Neutrophil (primary cell): ENCODE data around the gene MRPS30.
A peak's percentile ranks its signal among the peaks of the same experiment; 100 is the strongest.
"Not testable (repeated sequence)": the region's sequence is repeated elsewhere in the genome, so short reads cannot be mapped to it uniquely, and the experiment has no call there.

Experiments
- H3K27ac ChIP-seq: fragments of 200-600 bp; sonication (generic); 2 replicates; pipeline ENCODE4 v1.5.1; 2016; ENCODE audit warnings: mild to moderate bottlenecking, moderate library complexity
- H3K27me3 ChIP-seq: fragments of 200-600 bp; sonication (generic); 2 replicates; pipeline ENCODE4 v1.6.0; 2016; ENCODE audit warnings: mild to moderate bottlenecking
- H3K36me3 ChIP-seq: fragments of 200-600 bp; sonication (generic); 2 replicates; pipeline ENCODE4 v1.5.1; 2017
- H3K4me1 ChIP-seq, 2 experiments: fragments of 200-600 bp in 1 of 2; sonication (generic) in 1 of 2; 1 replicate in 1 of 2; 2 replicates in 1 of 2; pipeline versions ENCODE4 v1.5.1 to v1.6.1; 2013 to 2016; ENCODE audit warnings: low read depth in 1 of 2, low read length in 1 of 2, mild to moderate bottlenecking in 1 of 2, moderate library complexity in 1 of 2; ENCODE audit not compliant: control insufficient read depth in 1 of 2, insufficient read depth in 1 of 2
- H3K4me3 ChIP-seq, 2 experiments: fragments of 200-600 bp in 1 of 2; sonication (generic) in 1 of 2; 1 replicate in 1 of 2; 2 replicates in 1 of 2; pipeline ENCODE4 v1.5.1; 2013 to 2016; ENCODE audit warnings: low read depth in 1 of 2, low read length in 1 of 2, mild to moderate bottlenecking in 1 of 2, moderate library complexity in 1 of 2
- H3K9me3 ChIP-seq: fragments of 200-600 bp; sonication (generic); 2 replicates; pipeline ENCODE4 v1.5.1; 2016
- TF ChIP-seq, protein P1 (sequence below): fragments of 200-600 bp; sonication (generic); IDR thresholded peaks from 2 replicates; pipeline ENCODE4 v1.5.1; 2016; ENCODE audit warnings: antibody characterized with exemption

MRPS30 gene

DNA sequence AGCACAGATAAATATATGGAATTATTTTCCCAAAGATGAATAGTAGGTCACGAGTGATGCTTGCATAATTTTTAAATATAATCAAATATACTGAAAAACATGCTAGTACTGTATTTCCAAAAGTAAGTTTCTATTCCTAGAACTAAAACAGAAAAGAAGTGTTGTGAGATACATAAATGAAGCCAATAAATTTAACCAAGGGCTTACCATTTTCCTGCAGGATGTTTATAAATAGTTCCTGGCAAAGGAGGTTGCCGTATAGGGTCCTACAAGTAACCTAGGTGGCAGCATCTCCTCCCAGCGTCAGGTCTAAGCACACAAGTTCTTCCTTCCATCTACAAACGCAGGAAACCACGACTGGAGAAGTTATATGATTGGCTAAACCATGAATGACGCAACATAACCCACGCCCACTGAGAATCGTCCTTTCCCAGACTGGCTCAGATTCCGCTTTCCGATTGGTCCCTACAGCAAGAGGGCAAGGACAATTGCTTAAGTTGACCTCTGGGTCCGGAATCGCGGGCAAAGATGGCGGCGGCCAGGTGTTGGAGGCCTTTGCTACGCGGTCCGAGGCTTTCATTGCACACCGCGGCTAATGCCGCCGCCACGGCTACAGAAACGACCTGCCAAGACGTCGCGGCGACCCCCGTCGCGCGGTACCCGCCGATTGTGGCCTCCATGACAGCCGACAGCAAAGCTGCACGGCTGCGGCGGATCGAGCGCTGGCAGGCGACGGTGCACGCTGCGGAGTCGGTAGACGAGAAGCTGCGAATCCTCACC is at the start of gene MRPS30:
Gene MRPS30, plus strand, starts transcription at position 513 of the 780 bp plus-strand sequence. Its CDS starts 16 bp downstream, at position 529.
- no peaks in the 10 kb centered on the region for H3K27me3 ChIP-seq
- TF ChIP-seq, protein P1, sequence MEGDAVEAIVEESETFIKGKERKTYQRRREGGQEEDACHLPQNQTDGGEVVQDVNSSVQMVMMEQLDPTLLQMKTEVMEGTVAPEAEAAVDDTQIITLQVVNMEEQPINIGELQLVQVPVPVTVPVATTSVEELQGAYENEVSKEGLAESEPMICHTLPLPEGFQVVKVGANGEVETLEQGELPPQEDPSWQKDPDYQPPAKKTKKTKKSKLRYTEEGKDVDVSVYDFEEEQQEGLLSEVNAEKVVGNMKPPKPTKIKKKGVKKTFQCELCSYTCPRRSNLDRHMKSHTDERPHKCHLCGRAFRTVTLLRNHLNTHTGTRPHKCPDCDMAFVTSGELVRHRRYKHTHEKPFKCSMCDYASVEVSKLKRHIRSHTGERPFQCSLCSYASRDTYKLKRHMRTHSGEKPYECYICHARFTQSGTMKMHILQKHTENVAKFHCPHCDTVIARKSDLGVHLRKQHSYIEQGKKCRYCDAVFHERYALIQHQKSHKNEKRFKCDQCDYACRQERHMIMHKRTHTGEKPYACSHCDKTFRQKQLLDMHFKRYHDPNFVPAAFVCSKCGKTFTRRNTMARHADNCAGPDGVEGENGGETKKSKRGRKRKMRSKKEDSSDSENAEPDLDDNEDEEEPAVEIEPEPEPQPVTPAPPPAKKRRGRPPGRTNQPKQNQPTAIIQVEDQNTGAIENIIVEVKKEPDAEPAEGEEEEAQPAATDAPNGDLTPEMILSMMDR = no peak
- peak within 1 kb of the TSS; percentile 82 to 88 for H3K4me3 ChIP-seq
- peaks cover 7% of the 10 kb centered on the region for H3K36me3 ChIP-seq
- peak within 1 kb of the TSS; percentile 63 for H3K27ac ChIP-seq
- peaks cover 10 to 22% of the 10 kb centered on the region in 2 experiments for H3K4me1 ChIP-seq
- H3K9me3 ChIP-seq = no peaks in the 10 kb centered on the region

DNA sequence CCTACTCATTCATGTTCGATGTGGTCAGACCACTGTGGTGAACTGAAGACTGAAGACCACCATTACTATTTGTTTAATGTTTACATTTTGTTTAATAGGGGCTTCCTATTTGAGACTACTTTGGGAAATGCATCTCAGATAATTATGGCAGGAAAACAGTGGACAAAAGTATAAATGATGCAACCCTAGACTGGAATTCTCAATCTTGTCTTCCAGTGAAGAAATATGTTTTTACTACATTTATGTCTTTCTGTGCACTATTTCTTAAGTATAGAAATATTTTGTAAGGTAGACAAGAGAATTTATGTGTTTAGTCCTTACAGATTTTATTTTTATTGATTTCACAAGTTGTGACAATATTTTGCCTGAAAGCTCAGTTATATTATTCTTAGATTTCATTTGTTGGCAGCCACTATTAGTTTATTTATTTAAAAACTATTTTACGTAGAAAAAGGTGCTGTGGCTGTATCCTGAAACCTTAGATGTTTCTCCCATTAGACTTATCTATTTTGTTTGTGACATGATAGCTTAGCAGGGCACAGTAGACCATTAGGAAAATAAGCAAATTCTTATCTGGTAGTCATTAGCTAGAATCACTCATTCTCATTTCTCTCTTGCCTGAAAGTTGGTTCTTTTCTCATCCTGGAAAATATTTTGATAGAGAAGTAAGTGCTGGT is 39.4 kb upstream of the MRPS30 start:
- Histone ChIP-seq H3K27me3 (peaks cover 9% of the 10 kb centered on the region), H3K4me1 (no peaks in the 10 kb centered on the region), H3K4me3 (no peak overlapping the region), H3K36me3 (no peaks in the 10 kb centered on the region), H3K9me3 (no peaks in the 10 kb centered on the region), H3K27ac (no peak overlapping the region)
- TF ChIP-seq, protein P1 = no peak

DNA sequence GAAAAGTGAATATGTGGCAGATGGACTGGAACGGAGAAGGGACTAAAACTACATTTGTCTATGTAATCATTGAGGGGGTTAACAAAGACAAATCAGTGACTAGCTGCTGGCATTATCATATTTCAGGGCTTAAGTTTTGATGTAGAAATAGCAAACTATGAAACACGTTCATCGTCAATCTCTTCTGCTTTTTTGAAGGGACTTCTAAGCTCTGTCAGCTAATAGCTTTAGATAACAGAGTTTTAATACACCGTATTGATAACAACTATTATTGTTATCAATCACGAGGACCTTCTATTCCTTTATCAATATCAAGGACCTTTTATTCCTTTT is 38.9 kb upstream of the MRPS30 start:
- TF ChIP-seq, protein P1 = no peak
- Histone ChIP-seq H3K9me3 (no peaks in the 10 kb centered on the region), H3K4me3 (no peak overlapping the region), H3K4me1 (no peaks in the 10 kb centered on the region), H3K27me3 (peaks cover 9% of the 10 kb centered on the region), H3K36me3 (no peaks in the 10 kb centered on the region), H3K27ac (no peak overlapping the region)

DNA sequence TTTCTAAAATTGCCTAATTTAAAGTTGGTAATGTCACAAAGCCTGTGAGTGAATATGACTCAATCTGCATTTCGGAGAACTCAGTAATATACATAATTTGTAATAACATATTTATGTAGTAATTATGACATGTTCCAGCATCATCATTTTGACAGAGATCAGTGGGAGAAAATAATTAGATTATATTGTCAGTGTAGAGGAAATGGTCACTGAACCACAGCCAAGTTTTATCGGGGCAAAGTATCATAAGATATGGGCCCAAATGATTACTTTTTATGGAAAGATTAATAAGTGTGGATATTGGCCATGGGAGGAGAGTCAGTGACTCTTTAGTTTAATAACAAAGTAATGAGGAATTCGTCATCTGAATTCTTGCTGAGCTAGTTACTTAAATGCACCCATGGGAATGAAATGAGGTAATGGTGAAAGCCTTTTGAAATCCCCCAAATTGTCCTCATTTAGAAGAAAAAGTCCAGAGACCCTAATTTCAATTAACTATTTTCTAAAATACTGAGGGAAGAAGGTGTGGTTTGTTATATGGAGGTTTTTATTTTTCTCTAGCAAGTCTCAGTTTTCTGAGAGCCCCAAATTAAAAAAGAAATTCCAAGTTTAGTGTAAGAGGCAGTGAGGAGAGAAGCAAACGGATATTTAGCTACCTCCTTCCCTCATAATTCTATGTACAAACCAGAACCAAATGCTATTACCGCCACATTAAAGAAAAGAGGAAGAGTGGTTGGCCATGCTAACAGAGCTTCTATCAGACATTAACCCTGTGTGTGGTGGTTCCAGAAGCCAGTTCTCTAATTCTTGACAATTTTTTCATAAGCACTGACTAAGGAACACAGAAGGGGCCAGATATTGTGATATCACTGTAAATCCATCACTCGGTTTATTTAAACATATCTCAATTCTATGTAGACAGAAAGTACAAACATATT is 37.7 kb upstream of the MRPS30 start:
- Histone ChIP-seq H3K36me3 (no peaks in the 10 kb centered on the region), H3K9me3 (no peaks in the 10 kb centered on the region), H3K4me3 (no peak overlapping the region), H3K27me3 (peaks cover 9% of the 10 kb centered on the region), H3K27ac (no peak overlapping the region), H3K4me1 (no peaks in the 10 kb centered on the region)
- TF ChIP-seq, protein P1 = no peak

DNA sequence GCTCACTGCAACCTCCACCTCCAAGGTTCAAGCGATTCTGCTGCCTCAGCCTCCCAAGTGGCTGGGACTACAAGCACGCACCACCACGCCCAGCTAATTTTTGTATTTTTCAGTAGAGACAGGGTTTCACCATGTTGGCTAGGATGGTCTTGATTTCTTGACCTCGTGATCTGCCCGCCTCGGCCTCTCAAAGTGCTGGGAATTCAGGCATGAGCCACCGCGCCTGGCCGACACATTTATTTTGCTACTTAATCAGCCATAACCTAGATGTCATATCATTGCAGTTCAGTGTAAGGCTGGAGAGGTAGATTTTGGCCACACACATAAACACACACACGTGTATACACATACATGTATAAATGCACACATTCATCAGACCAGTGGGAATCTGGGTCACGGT is 36.4 kb upstream of the MRPS30 start:
- H3K27ac ChIP-seq, H3K36me3 ChIP-seq, H3K4me3 ChIP-seq, H3K27me3 ChIP-seq, H3K9me3 ChIP-seq, H3K4me1 ChIP-seq: not testable (repeated sequence)
